GM18499 (cell line): Measurements from ENCODE around the gene MYO5B.
"Not testable (repeated sequence)": the region's sequence is repeated elsewhere in the genome, so short reads cannot be mapped to it uniquely, and the experiment has no call there.

Experiments used
- ATAC-seq: cut with Tn5 transposase; IDR thresholded peaks from one replicate; pipeline ENCODE4 v1.9.1; 2021; ENCODE audit warnings: moderate number of reproducible peaks; ENCODE audit not compliant: insufficient read depth, unreplicated experiment

The MYO5B gene

DNA sequence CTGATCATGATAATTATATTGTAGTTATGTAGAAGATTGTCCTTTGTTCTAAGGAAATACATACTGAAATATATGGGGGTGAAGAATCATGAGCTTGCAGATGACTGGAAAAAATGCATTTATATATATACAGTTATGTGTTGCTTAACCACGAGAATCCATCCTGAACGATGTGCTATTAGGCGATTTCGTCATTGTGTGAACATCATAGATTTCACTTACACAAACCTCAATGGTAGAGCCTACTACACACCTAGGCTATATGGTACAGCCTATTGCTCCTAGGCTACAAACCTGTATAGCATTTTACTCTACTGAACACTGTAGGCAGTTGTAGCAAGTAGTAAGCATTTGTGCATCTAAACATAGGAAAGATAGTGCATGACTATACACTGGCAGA lies 379.0 kb downstream of the MYO5B start:
- ATAC-seq = no peak

DNA sequence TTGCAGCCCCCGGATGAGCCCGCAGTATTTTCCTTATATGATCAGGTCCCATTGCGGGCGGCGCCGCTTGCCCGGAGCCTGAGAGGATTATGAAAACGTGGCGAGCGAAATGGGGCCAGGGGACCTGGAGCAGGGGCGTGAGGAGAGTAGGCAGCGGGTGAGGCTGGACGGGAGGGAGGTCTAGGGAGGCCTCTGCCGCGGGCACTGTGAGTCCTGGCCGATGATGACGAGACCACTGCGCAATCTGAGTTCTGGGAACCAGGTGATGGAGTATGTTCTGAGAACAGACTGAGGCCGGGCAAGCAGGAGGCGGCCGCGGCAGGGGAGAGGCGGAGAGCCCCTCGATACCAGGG lies 380.8 kb downstream of the MYO5B start:
- ATAC-seq = peak; percentile 14

GRCh38 chr18:49813319-49814146 lies 381.4 kb downstream of the MYO5B start, which contains the start of gene ACAA2:
Gene ACAA2, minus strand, starts transcription at chr18:49813533. Its CDS starts 49 bp downstream, at chr18:49813484.
- ATAC-seq = peak; percentile 72

DNA sequence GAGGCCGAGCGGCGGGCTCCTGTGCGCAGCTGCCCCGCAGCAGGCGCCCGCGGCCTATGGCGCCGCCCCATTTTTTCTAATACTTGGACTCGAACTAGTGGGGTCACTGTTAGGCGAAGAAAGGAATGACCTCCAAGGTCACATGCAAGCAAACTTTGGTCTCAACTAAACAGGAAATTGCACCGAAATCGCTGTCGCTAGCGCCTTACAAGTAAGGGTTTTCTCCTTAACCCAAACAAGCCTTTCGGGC lies 382.0 kb downstream of the MYO5B start:
- ATAC-seq = peak; percentile 5

DNA sequence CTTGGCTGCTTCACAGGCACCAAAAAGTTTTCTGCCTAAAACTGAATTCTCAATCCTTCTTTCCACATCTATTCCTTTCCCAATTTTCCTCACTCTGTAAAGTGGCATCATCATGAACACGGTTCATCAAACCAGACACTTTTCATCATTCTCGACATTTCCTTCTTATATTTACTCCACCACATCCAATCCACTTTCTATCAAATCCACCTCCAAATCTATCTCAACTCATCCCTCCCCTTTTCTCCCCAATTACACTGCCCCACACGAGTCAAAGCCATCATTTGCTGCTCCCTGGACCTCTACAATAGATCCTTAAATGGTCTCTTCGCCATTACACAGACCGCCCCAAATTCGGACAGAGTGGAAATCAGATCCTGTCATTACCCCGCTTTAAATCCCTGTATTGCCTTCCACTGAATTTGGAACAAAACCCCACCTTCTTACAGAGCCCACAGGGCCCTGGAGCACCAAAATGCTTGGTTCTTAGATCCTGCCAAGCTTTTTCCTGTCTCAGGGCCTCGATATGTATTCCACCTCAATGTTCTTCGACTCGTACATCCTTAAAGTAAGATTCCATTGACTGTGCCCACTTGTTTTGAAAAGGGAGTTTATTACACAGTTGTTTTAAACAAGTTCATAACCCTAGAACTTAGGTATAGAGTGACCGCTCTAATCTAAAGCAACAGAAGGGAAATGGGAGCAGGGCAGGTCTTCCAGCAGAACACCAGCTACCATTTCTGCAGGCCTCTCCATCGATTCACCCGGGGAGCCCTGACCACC lies 382.5 kb downstream of the MYO5B start:
- no peak for ATAC-seq

DNA sequence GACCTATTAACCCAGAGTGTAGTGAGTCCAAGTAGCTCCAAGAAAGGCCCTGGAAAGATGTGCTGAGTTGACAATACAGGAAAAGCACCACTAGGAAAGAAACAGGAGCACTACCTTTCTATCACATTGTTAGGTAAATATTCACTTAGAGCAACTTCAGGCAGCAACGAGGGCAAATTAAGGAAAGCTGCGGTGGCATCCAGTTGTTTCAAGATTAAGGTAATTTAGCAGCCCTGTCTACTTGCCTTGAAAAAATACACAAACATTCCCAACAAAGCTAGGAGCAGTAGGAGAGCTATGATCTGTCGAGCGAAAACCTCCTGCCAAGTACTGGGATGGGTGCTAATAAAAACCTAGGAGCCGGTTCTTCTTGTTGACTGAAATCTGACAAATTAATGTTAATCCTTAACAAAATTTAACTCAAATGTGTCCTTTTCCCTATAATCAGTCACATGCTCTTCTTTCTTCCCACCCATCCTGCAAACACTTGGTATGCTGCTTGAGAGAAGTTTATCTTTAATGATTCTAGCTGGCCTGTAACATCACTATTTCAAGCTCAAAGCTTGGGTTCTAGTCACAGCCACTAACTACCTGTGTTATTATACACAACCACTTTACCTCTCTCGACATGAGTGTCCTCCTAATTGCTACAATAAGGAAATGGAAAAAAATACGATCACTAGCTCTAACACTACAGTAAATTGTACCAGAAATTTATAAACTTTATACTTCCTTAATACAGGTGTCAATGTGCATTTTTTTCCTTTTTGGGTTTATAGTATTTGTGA lies 383.6 kb downstream of the MYO5B start:
- no peak for ATAC-seq

- not testable (repeated sequence) for ATAC-seq
Measured at GRCh38 chr18:49808553-49809191, 386.3 kb downstream of the MYO5B start.

GRCh38 chr18:49804096-49804495 lies 390.9 kb downstream of the MYO5B start:
- ATAC-seq = no peak

DNA sequence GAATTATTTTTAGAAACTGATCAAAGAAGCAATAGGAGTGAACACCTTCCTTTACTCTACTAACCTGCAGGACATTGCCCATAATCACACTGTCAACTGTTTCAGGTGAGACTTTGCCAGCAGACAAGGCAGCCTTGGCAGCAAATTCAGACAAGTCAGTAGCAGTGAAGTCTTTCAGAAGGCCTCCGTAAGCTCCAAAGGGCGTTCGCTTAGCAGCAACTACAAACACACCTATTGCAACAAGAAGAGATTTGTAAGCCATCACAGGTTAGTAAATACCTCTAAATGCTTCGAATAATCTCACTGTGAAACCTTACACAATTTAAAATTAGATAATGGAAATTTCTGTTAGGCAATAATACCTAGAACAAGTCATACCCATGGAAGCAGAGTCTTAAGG lies 392.3 kb downstream of the MYO5B start:
- no peak for ATAC-seq

GRCh38 chr18:49800491-49800890 lies 394.5 kb downstream of the MYO5B start:
- not testable (repeated sequence) for ATAC-seq

DNA sequence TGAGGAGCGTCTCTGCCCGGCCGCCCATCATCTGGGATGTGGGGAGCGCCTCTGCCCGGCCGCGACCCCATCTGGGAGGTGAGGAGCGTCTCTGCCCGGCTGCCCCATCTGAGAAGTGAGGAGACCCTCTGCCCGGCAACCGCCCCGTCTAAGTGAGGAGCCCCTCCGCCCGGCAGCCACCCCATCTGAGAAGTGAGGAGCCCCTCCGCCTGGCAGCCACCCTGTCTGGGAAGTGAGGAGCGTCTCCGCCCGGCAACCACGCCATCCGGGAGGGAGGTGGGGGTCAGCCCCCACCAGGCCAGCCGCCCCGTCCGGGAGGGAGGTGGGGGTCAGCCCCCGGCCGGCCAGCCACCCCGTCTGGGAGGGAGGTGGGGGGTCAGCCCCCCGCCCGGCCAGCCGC lies 395.1 kb downstream of the MYO5B start:
- not testable (repeated sequence) for ATAC-seq

GRCh38 chr18:49798001-49798400 lies 396.9 kb downstream of the MYO5B start:
- ATAC-seq = no peak

DNA sequence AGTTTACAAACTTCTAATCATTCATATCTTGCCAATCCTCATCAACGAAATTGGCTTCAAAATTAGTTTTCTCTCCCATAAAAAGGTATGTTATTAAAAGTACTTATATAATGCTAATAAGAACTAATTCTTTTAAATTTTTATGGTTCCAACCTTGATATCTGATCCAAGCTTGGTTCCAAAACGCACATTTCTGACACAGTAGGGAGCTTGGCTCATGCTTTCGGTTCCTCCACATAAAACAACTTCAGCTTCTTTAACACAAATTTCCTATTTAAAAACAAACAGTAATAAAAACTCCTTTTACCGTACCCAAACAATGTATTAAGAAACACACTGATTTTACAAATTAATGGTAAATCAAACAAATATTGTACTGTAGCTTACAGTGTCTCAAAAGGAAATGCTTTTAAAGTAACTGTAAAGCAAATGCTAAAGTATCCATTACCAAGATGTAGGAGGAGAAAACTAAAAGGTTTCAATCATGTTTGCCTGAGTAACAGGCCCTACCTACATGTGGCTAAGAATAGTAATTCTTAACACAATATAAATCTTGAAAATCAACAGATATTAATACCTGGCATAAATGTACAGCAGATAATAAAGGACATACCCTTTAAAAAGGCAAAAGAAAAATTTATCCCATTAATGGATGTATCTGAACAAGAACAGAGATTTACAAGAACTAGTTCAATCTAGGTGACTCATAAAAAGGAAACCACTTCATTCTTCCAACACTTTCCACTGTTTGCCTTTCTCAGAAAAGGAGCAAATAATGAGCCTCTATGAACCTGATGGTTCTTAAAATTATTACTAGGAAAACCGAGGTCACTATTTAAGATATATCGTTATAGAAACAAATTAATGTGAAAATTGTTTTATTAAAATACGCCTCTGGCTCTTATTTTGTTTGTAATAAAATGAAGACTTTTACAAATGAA lies 399.1 kb downstream of the MYO5B start:
- no peak for ATAC-seq

DNA sequence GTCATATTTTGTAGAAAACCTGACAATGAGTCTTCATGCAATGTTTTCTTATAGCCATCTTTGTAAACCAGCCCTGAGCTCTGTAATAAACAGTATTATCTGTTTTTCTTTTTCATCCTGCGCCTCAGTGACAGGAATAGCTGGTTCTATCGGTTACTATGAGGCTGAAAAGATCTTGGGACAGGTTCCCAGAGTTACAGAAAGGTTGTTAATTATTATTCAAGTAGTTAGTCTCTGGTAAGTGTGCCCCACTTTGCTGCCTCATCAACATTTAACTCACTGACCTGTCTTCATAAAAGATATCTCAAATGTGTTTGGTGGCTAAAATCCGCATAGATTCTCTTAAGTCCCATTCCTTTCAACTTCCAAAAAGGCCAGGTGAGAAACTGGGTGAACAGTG lies 400.2 kb downstream of the MYO5B start:
- ATAC-seq = no peak

- ATAC-seq = not testable (repeated sequence)
Measured at GRCh38 chr18:49789560-49790134, 405.3 kb downstream of the MYO5B start.

DNA sequence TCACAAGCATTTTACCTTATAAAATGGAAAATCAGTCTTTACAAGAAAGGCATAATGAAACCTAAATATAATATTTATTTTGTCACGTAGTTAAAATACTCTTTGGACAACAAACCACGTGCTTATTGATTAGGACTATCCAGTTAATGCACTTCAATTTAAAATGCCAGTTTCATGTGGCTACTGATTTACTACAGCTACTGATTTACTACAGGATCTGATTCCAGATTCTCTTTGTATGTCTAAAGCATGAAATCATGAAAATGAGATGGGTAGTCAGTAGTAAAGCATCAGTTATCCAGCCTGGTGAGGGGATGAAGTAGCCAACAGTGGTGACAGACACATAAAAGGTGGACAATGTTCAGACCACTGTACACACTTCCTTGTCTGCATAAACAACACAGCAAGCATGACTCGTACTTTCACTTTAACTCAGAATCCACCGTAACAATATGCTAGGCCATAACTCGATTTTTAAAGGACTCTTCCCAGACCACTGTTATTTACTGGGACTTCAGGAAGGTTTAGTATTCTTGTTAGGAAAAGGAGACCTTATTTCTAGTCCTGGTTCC lies 406.5 kb downstream of the MYO5B start:
- no peak for ATAC-seq

DNA sequence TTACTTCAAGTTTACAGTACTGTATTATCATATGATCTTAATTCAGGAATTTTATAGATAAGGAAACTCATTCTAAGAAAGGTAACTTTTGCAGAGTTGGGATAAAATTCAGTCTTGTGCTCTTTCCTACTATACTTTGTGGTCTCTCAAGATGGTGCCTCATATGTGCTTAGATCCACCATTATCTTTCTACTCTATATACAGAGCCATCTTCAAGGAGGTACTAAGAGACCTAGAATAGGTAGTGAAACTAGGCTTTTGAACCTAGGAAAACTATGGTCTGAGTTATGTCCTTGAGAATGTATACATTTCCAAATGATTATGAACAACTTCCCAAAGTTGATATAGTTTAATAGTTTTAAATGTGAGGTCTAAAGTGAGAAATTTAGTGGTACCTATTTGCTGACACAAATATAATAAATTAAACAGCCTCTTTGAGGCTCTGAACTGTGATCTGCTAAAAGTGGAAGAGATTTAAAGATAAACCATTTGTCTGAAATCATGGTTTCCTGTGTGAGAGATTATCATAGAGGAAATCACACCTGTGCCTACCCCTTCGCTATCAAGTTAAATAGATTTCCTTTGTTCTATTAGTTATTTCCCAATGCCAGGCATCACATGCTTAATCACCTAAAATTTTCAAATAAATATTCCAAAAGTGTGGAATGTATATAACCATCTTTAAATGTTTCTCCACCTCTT lies 408.8 kb downstream of the MYO5B start:
- no peak for ATAC-seq
